ENCODE measurements around the gene PRPF38B.

Gene PRPF38B

DNA sequence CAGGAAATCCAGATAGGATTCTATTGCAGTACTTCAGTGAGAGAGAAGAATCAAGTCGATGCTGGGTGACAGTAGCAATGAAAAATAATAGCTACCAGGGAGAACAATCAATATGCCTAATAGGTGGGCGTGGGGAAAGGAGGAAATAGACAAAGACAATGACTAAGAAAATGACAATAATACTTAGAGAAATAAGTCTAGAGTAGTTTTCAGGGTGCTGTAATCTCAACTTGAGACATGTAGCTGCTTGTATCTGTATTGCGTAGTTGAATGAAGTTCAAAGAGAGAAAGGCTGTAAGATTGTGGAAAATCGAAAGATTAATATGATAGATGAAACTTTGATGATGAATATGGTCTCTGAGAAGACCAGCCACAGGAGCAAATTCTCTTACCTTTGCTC lies 57.0 kb downstream of the PRPF38B start:
- H3K36me3 ChIP-seq (ENCODE audit: insufficient read depth, low read length): peaks cover 24% of the 10 kb centered on the region
- 95% methylated on average over 4 of the region's 4 CpGs for WGBS
- peaks cover 6% of the 10 kb centered on the region; the same call in 1 of the 2 replicates for H3K4me1 ChIP-seq (ENCODE audit: insufficient read depth, low read length)
- H3K4me3 ChIP-seq (ENCODE audit: low read length): no peak overlapping the region
- no peak overlapping the region for H3K9ac ChIP-seq (ENCODE audit: low read depth, low read length)
- H3K9me3 ChIP-seq (ENCODE audit: insufficient read depth, low read depth, low read length): no peaks in the 10 kb centered on the region
- H3K27ac ChIP-seq (ENCODE audit: low read depth, low read length): no peak overlapping the region
- peaks cover 5% of the 10 kb centered on the region; the same call in 1 of the 2 replicates for H3K27me3 ChIP-seq (ENCODE audit: insufficient read depth, low read length)

DNA sequence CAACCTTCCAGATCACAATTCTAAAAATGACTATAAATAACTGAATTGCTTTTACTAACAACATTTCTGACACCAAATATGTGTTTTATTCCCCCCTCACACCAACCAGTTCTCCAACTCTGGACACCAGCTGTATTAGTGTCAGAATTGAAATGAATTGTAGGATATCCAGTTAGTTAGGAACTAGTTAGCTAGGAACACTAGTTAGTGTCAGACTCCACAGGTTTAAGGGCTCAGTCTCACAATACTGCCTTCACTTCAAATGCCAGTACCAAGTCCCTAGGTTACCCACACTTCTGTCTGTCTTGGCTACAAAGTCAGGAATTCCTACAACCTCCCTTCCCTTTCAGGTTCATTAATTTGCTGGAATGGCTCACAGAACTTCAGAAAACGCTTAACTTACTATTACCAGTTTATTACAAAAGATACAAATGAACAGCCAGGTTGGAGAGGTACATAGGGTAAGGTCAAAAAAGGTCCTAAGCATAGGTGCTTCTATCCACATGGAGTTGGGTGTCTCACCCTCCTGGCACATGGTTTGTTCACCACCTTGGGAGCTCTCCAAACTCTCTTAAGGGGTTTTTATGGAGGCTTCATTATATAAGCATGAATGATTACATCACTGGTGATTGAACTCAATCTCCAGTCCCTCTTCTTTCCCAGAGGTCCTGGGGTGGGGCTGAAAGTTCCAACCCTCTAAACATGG lies 58.5 kb downstream of the PRPF38B start:
- no peak overlapping the region for H3K27ac ChIP-seq (ENCODE audit: low read depth, low read length)
- no peak overlapping the region for H3K9ac ChIP-seq (ENCODE audit: low read depth, low read length)
- peaks cover 3% of the 10 kb centered on the region; the same call in 1 of the 2 replicates for H3K27me3 ChIP-seq (ENCODE audit: insufficient read depth, low read length)
- peaks cover 6% of the 10 kb centered on the region; the same call in 1 of the 2 replicates for H3K4me1 ChIP-seq (ENCODE audit: insufficient read depth, low read length)
- no peak overlapping the region for H3K4me3 ChIP-seq (ENCODE audit: low read length)
- WGBS: 93% methylated on average over 1 of the region's 1 CpG
- no peaks in the 10 kb centered on the region for H3K9me3 ChIP-seq (ENCODE audit: insufficient read depth, low read depth, low read length)
- H3K36me3 ChIP-seq (ENCODE audit: insufficient read depth, low read length): peaks cover 37% of the 10 kb centered on the region

Measured in HUES64 (cell line).